DMS 273 (cell line): ENCODE measurements around the gene LTBP1.
A peak's percentile ranks its signal among the peaks of the same experiment; 100 is the strongest.
"Not testable (repeated sequence)": the region's sequence is repeated elsewhere in the genome, so short reads cannot be mapped to it uniquely, and the experiment has no call there.

Source experiments
- DNase-seq: peaks from one replicate; lab custom pipeline; 2025; ENCODE audit not compliant: unreplicated experiment; lab: John Stamatoyannopoulos, UW

Gene LTBP1

GRCh38 chr2:33033606-33034081, 86.9 kb downstream of the LTBP1 start:
- peak; percentile 95 for DNase-seq

DNA sequence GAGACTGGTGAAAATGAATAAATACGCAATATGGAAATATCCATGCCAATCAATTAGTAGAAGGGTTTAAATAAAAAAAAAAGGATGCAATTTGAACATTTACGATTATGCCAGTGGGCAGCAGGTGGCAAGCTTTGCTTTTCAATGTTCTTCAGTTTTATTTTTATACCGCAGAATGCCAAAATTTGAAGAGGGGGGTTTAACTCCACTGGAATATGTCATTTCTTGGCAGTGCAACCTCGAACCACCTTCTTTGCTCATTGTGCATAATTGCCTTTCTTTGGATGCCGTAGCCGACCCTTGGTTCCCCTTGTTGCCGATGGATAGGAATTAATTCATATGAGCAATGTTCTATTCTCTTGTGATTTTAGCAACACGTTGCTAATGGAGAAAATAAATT, 88.0 kb downstream of the LTBP1 start:
- DNase-seq, result peak; percentile 73

DNA sequence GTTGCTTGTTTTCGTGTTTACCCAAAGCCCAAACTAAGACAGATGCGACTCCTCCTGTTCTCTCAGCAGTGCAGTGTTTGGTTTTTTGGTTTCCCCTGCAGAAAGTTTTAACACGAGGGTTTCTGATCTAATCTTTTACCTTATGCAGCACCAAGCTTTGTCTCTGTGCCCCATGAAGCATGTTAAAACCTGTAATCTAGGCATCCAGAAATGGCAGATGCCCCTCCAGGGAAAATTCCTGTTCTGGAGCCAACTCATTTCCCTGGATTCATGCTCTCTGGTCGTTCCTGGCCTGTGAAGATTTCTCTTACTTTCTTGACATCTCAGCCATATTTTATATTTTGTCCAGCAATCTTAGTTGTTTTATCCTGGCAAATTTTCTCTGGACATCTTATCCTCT, 91.5 kb downstream of the LTBP1 start:
- peak; percentile 49 for DNase-seq

DNA sequence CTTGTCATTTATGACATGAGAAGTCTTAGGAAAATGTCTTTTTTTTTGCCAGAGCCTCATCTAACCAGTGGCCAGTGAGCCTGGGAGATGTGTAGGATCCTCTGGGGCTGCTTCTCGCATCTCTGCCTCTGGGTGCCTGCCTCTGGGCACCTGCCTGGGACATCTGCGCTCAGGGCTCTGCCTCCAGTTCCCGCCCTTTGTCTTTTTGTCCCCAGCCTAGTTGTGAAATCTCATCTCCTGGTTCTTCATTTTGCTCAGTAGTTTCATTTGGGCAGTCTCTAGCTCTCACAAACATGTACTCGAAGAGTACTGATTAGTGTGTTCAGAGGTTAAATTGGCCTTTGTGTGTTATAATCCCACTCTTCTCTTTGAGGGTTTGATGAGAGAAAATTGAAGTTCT, 92.0 kb downstream of the LTBP1 start:
- no peak for DNase-seq

GRCh38 chr2:33040541-33040940, 93.8 kb downstream of the LTBP1 start:
- no peak for DNase-seq

GRCh38 chr2:33042265-33042664, 95.5 kb downstream of the LTBP1 start:
- DNase-seq, result no peak

DNA sequence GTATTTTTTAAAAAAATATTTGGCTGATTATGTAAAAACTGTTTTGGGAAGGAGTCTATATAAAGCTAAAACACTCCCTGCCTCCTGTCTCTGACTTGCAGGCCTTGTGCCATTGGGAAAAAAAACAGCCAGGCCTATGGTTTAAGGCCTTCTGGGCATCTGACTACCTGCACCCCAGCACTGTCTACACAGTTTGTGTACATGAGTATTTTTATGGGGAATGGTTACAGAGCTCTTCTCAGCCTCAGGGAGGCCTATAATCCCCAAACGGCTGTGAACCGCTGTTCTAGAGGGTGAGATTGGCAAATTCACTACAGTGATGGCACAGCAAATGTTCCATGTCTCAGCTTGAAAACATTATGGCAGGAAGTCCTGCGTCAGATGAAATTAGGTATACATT, 96.1 kb downstream of the LTBP1 start:
- DNase-seq, result no peak

DNA sequence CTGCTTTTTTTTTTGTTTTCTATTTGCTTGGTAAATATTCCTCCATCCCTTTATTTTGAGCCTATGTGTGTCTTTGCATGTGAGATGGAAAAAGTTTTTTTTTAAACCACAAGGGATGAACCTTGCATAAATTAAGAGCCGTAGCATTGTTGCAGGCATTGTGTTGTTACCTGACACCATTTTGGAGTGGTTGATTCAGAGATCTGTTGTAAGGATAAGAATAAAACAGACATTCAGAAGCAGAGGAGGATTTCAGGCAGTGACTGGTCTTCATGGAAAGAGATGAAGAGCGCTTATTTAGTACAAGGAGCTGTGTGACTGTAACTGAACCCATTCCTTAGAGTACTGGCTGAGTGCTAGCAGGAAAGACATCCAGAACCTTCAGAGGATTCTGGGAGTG, 101.2 kb downstream of the LTBP1 start:
- no peak for DNase-seq

GRCh38 chr2:33051586-33052360, 105.0 kb downstream of the LTBP1 start:
- DNase-seq, result no peak

GRCh38 chr2:33052361-33052735, 105.6 kb downstream of the LTBP1 start:
- DNase-seq, result no peak

- DNase-seq, result not testable (repeated sequence)
Observed at GRCh38 chr2:33052795-33053194, 106.0 kb downstream of the LTBP1 start.

DNA sequence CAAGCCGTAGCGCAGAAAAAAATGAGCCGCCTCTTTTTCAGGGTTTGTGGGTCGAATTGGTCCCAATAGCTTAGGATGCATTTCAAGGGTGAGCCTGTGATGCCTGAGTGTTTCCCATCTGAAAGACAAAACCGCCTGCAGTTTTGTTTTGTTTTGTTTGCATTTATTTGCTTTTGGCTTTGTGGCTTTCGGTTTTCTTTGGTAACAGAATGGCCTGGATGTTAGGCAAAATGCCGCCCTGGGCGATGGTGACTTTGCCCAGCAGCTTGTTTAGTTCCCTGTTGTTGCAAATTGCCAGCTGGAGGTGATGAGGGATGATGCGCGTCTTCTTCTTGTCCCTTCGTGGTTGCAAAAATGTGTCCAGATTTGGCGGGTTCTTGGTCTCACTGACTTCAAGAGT, 109.4 kb downstream of the LTBP1 start:
- DNase-seq, result no peak

DNA sequence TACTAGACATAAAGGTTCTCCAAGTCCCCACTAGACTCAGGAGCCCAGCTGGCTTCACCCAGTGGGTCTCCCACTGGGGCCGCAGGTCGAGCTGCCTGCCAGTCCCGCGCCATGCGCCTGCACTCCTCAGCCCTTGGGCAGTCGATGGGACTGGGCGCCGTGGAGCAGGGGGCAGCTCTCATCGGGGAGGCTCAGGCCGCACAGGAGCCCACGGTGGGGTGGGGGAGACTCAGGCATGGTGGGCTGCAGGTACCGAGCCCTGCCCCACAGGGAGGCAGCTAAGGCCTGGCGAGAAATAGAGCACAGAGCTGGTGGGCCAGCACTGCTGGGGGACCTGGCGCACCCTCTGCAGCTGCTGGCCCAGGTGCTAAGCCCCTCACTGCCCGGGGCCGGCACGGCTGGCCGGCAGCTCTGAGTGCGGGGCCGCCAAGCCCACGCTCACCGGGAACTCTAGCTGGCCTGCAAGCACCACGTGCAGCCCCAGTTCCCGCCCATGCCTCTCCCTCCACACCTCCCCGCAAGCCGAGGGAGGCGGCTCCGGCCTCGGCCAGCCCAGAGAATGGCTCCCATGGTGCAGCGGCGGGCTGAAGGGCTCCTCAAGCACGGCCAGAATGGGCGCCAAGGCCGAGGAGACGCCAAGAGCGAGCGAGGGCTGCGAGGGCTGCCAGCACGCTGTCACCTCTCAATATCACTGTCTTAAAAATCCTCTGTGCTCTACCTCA, 110.7 kb downstream of the LTBP1 start:
- DNase-seq, result not testable (repeated sequence)

- peak; percentile 14 for DNase-seq
Observed at GRCh38 chr2:33058716-33059470, 112.1 kb downstream of the LTBP1 start.

DNA sequence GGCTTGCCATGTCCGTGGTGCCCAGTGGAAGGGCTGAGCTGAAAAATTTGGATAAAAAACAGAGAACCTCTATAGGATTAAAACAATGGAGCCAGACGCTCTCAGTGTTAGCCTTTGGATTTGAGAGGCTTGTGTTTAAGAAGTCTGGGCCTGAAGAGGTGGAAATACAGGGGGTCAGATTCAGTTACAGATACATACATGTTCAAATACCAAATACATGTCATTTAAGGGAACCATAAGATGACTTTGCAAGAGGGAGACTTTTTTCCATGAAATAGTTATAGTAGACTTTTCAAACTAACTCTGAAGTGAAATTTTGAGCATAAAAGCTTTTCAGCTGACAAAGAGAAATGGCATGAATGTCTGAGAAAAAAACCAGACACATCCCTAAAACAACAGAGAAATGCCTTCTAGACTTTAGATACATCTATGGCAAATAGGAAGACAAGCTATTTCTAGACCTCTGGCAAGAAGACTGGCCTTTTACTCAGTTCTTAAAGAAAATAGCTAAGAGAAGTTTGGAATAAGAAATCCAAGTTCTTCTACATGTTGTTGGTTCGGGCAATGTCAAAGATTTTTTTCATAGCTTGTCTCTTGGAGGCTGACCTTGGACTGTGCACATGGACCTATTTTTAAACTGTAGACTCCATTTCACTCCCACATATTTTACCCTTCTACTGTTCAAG, 112.9 kb downstream of the LTBP1 start:
- DNase-seq, result no peak

- DNase-seq, result no peak
Observed at GRCh38 chr2:33060405-33060804, 113.7 kb downstream of the LTBP1 start.

DNA sequence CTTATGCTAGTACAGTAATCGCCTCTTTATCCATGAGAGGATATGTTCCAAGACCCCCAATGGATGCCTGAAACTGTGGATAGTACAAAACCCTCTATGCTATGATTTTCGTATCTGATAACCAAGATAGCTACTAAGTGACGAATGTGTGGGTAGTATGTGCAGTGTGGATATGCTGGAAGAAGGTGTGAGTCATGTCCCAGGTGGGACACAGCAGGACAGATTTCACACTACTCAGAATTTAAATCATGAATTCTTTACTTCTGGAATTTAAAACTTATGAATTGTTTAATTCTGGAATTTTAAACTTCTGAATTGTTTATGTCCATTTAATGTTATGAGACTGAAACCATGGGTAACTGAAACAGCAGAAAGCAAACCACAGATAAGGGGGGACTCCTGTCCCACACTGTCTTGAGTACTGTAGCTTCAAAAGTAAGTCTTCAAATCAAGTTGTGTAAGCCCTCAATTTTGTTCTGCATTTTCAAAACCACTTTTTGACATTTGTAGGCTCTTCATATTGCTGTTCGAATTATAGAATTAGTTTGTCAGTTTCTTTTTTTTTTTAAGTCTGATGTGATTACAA, 116.0 kb downstream of the LTBP1 start:
- DNase-seq, result no peak

DNA sequence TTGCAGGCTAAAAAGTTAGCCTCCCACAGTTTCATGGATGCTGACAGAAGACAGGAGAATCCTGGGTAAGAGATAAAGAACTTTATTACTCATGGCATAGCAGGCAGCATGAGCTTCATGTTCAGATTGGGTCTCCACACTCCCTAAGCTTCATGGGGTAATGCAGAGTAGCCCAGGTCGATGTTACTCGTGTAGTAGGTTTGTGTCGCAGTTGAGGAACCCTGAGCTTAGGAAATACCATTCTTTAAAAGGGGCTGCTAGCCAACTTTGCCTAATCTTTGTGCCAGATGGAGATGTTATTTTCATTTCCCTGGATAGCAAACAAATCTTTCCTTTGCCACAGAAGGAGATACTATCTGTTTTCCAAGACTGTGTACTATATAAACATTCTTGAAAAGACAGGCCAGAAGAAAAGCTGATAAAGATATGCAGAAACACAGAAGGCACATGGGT, 117.6 kb downstream of the LTBP1 start:
- DNase-seq, result peak; percentile 17

DNA sequence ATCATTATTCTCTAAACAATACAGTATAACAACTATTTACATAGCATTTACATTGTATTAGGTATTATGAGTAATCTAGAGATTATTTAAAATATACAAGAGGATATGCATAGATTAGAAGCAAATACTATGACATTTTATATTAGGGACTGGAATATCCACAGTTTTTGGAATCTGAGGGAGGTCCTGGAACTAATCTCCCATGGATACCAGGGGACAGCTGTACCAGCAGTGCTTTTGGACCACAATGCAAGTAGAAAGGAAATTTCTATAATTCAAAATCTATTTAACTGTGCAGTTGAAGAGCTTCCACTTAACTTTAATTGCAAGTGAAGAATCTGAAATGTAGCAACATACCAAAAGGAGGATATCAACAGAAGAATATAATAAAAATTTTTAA, 120.8 kb downstream of the LTBP1 start:
- peak; percentile 26 for DNase-seq

DNA sequence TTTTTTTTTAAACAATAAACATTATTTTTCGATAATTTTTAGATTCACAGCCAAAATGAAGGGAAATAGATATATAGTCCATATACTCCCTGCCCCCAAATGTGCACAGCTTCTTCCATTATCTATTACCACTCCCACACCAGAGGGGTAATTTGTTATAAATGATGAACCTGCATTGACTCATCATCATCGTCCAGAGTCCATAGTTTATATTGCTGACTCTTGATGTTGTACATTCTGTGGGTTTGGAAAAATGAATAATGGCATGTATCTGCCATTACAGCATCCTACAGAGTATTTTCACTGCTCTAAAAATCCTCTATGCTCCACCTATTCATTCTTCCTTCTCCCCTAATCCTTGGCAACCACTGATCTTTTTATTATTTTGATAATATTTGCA, 121.5 kb downstream of the LTBP1 start:
- DNase-seq, result no peak
